CD4-positive, alpha-beta T cell treated with Interleukin-17A for 1 hour (primary cell): ENCODE data around the gene AP1S3.
"Not testable (repeated sequence)": the region's sequence is repeated elsewhere in the genome, so short reads cannot be mapped to it uniquely, and the experiment has no call there.

Experiments used
- DNase-seq: peaks from one replicate; pipeline ENCODE4 v3.0.0-alpha.2; 2020

Gene AP1S3

DNA sequence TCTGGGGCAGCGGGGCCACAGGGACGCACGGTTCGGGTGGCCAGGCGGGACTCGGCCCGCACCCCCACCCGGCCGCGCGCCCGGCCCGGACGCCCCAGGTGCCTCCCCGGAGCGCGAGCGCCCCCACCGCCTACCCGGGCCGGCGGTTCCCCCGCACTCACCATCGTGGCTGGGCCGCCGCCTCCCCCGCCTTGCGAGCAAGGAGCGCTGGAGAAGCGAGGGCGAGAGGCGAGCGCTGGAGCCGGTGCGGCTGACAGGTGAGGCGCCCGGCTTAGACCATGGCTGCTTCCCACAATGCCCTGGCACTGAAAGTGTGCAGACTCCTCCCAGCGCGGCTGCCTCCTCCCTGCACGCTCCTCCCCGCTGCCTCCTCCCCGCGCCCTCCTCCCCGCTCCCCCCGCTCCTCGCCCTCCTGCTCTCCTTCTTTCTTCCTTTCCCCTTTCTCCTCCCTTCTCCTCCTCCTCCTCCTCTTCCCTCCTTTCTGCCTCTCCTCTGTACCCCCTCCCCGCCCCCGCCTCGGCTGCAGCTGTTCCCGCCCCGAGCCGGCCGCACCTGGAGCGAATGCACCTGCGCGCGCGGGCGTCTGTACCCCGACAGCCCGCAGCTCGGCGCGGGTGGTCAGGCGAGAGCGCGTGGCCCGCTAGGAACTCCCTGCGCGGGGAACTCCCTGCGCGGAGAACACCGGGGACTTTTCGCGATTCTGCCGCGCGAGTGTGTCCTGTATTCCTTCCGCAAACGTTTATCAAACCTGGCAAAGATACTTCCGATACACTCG lies at the start of gene AP1S3:
TSS of gene AP1S3 (minus strand) at position 296 of the 775 bp plus-strand sequence. CDS start at position 164, 132 bp downstream.
- DNase-seq: peak; percentile 78

GRCh38 chr2:223887127-223887526 lies 49.7 kb upstream of the AP1S3 start:
- DNase-seq: no peak

GRCh38 chr2:223886726-223887125 lies 49.3 kb upstream of the AP1S3 start:
- no peak for DNase-seq

DNA sequence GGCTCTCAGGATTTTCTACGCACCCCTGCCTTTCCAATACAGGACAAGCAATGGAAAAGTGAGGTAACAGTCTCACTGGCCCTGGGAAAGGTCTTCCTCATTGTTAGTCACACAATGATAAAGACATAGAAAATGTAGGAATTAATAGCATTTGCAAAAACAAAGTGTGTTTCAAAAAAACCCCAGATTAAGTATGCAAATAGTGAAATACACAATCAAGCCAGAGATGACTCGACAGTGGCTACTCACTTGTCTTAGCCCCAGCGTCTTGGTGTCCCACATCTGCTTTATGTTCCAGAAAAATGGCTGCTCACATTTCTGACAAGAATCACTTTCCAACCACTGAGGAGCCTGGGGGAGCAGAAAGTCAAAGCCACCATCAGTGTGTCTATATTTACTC lies 47.0 kb upstream of the AP1S3 start:
- DNase-seq: no peak

DNA sequence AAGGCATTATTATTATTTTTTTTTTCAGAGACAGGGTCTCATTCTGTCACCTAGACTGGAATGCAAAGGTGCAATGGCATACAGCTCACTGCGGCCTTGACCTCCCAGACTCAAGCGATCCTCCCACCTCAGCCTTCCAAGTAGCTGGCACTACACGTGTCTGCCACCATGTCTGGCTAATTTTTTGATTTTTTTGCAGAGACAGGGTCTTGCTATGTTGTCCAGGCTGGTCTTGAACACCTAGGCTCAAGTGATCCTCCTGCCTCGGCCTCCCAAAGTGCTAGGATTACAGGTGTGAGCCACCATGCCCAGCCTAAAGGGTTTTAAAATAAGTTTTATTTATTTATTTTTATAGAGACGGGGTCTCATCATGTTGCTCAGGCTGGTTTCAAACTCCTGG lies 45.3 kb upstream of the AP1S3 start:
- DNase-seq: no peak

DNA sequence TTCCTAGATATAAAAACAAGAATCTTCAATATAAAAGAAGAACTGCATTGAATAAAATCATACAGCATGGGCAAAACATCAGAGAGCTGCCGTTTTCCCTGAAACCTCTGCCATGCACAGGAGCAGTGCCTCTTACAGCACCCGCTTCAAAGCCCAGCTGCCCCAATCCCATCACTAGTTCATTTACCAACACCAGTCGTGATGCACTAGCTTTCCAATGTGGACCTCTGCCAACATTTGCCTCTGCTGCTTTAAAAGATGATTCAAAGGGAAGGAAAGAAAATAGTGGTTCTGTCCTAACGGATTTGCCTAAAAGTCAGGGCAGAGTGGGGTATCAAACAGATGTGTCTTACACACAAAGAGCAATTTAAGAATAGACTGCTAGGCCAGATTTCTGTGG lies 43.4 kb upstream of the AP1S3 start:
- DNase-seq: no peak

DNA sequence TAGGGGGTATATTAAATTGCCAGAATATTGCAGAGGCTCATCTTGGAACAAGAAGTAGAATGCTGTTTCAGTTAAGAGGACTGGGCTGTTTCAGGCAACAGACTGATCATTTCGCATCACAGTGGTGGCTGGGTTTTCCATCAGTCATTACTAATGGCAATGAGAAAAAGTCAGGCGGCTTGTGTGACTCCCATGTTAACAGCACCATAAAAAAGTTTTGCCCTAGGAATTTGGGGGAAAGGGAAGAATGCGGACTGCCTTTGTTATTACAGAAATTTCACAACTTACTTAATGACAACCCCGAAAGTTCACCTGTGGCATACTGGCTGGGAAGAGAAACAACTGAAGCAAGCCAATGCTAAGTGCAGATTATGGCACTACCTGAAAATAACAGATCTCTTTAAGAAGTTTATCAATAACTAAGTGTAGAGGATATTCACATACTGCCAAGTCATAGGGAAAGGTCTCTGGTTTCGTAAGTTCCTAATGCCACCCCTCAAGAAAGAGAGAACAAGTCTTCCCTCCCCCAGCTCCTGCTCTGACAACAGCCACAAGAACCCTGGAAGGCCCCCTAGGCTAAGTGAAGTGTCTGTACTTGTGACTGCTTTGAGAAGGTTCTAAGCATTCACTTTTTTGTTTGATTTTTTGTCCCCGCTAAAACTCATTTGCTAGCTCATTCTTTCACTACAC lies 40.5 kb upstream of the AP1S3 start:
- DNase-seq: no peak

DNA sequence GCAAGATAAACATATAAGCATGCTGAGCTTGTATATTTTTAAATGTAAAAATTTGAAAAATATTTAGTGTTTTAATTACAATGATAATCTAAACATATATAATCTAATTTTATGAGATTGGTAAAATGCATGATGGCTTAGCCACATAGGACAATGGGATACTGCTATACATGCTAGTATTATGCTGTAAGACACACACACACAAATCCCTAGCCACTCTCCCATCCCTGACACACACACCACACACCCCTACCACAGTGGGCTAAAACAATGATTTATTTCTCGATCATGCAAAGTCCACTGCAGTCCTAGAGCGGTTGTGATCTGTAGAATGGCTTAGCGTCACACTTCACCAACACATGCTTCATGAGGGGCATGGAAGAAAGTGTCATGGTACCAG lies 36.3 kb upstream of the AP1S3 start:
- DNase-seq: no peak

- not testable (repeated sequence) for DNase-seq
These were observed 35.4 kb upstream of the AP1S3 start for GRCh38 chr2:223872772-223873171.

DNA sequence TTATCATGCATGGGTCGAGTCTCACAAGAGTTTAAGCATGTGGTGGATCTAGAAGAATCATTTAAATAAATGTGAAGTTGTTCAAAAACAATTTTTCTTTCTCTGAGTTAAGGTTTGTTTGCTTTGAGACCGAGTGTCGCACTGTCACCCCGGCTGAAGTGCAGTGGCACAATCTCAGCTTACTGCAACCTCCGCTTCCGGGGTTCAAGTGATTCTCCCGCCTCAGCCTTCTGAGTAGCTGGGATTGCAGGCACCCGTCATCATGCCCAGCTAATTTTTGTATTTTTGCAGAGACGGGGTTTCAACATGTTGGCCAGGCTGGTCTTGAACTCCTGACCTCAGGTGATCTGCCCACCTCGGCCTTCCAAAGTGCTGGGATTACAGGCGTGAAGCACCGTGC lies 34.3 kb upstream of the AP1S3 start:
- DNase-seq: not testable (repeated sequence)

- DNase-seq: no peak
These were observed 33.6 kb upstream of the AP1S3 start for GRCh38 chr2:223870840-223871611.

DNA sequence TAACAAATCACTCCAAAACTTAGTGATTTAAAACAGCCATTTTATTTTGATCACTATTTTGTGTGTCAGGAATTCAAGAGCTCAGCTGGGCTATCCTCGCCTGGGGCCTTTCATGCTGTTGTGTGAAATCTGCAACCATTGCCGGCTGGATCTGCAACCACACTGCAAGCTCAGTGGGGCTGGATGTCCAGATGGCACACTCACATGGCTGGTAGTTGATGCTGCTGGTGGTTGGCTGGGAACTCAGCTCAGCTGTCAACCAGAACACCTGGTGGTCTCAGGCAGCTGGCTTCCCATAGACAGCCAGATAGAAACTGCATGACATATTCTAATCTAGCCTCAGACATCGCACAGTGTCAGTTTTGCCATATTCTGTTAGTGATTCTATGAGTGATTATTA lies 30.6 kb upstream of the AP1S3 start:
- no peak for DNase-seq

- no peak for DNase-seq
These were observed 28.6 kb upstream of the AP1S3 start for GRCh38 chr2:223865907-223866508.

GRCh38 chr2:223865124-223865523 lies 27.7 kb upstream of the AP1S3 start:
- peak; percentile 67 for DNase-seq

GRCh38 chr2:223863491-223863890 lies 26.1 kb upstream of the AP1S3 start:
- no peak for DNase-seq

DNA sequence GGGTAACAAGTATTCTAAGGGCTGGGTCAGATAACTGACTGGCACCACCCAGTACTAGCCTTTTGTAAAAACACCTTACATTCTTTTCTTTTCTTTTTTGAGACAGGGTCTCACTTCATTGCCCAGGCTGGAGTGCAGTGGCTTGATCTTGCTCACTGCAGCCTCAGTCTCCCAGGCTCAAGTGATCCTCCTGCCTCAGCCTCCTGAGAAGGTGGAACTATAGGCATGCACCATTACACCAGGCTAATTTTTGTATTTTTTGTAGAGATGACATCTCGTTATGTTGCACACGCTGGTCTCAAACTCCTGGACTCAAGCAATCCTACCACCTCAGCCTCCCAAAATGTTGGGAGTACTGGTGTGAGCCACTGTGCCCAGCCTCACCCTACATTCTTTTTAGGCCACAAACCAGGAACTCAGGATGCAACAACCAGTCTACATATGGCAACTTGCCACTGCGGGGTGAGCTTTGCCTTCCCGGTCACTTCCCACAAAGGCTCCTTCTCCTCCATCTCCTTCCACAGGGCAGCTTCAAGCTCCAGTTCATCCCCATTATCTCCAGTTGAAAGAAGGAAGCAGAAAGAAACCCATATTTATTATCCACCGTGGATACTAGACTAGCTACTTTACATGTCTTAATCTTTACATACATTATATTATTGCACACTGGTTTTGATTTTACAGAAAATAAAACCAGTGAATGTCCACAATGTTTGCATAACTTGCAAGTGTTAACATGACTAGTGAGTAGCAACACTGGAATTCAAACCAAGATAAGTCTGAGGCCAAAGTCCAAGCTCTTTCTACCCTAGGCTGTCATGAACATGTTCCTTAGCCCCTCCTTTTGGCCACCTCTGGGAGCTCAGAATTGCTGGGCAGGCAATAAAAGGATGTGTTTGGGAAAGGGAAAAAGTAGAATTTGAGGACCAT lies 23.7 kb upstream of the AP1S3 start:
- DNase-seq: no peak

DNA sequence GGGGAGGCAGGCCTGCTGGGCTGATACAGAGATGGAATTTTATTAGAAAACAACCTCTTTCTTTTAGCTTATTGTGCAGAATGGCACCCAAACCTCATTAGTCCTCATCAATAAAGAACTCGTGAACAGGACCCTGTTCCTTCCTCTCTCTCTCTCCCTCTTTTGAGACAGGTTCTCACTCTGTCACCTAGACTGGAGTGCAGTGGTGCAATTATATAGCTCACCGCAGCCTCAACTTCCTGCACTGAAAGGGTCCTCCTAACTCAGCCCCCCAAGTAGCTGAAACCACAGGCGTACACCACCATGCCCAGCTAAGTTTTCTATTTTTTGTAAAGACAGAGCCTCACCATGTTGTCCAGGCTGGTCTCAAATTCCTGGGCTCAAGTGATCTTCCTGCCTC lies 21.7 kb upstream of the AP1S3 start:
- no peak for DNase-seq

DNA sequence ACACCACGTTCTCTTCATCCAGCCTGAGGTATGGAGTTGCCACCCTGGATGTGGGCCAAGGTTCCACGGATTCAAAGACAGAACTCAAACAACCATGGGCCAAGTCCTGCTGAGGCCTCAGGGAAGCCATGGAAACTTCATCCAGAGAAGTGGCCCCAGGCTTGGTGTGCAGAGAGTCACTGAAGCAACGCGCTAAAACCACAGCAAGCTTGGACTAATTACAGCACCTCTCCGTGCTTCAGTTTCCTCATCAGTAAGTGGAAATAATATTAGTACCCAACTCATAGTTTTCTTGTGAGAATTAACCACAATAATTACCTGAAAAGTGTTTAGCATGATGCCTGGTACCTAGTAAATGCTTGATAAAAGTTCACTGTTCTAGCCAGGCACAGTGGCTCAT lies 19.2 kb upstream of the AP1S3 start:
- no peak for DNase-seq

DNA sequence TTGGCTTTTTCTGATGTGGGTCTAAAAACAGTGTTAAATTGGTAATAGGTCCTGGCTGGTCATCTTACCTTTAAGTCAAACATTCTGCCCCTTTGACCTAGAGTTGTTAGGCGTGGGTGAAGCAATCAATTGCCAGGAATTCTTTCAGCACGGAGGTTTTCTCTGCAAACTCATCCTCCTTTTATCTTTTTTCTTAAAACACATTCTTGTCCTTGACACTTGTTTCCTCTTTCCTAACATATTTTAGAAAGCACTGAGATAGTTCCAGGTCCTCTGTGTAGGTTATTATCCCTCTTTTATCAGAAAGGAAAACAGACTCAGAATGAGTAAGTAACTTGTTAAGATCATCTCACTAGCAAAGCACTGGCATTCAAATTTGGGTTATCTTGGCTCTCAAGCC lies 18.6 kb upstream of the AP1S3 start:
- DNase-seq: no peak

GRCh38 chr2:223855426-223855825 lies 18.0 kb upstream of the AP1S3 start:
- DNase-seq: no peak

DNA sequence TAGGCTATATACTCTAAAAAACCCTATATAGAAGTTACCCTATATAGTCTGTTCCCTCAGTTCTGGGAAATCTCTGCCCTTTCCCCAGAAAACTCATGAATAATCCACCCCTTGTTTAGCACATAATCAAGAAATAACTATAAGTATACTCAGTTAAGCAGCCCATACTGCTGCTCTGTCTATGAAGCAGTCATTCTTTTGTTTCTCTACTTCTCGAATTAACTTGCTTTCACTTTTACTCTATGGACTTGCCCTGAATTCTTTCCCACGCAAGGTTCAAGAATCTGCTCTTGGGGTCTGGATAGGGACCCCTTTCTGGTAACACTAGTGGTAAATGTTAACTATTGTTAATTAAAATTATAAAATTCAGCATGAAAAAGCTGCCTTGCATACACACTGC lies 17.4 kb upstream of the AP1S3 start:
- no peak for DNase-seq

- no peak for DNase-seq
These were observed 16.0 kb upstream of the AP1S3 start for GRCh38 chr2:223853425-223853837.
